Adrenal gland (tissue), 12 donors: Measurements from ENCODE around the gene FANCL. TPM values are rescaled to one million over a fixed set of nuclear protein-coding genes. Genes with fewer than 3 reads are reported as not detected.
A peak's percentile ranks its signal among the peaks of the same experiment; 100 is the strongest.

Experiments used
- DNase-seq, 7 donors: peaks; one replicate each; pipeline ENCODE4 v3.0.0-alpha.2; 2019 to 2020
- H3K27ac ChIP-seq, 5 donors: fragments of 200-600 bp; sonication (generic) in 4 of 5; 1 replicate in 3 of 5; 2 replicates in 2 of 5; pipeline versions ENCODE4 v1.5.1 to v1.8.0; 2016 to 2020; ENCODE audit warnings: mild to moderate bottlenecking in 1 of 5
- H3K27me3 ChIP-seq: fragments of 200-600 bp; 2 replicates; pipeline ENCODE4 v1.8.0; 2021
- H3K36me3 ChIP-seq, 2 donors: fragments of 200-600 bp; replicated peaks in 1 of 2; 1 replicate in 1 of 2; 2 replicates in 1 of 2; pipeline versions ENCODE4 v1.5.1 to v1.8.0; 2018 to 2022
- H3K4me1 ChIP-seq, 2 donors: fragments of 200-600 bp; replicated peaks in 1 of 2; 1 replicate in 1 of 2; 2 replicates in 1 of 2; pipeline versions ENCODE4 v1.5.1 to v1.8.0; 2018 to 2021
- H3K4me3 ChIP-seq, 4 donors: fragments of 200-600 bp; sonication (generic) in 3 of 4; one replicate each; pipeline ENCODE4 v1.5.1; 2016 to 2018
- H3K9me3 ChIP-seq, 3 donors: fragments of 200-600 bp; sonication (generic) in 1 of 3; replicated peaks in 1 of 3; 1 replicate in 2 of 3; 2 replicates in 1 of 3; pipeline versions ENCODE4 v1.5.1 to v1.8.0; 2016 to 2021
- CTCF ChIP-seq, 6 experiments: fragments of 450-650 bp in 4 of 6; fragments of 200-600 bp in 2 of 6; sonication (generic) in 1 of 6; IDR thresholded peaks; 1 replicate in 5 of 6; 2 replicates in 1 of 6; pipeline versions ENCODE4 v1.5.1 to v1.8.0; 2016 to 2021; ENCODE audit warnings: antibody characterized with exemption in 6 of 6, mild to moderate bottlenecking in 2 of 6, moderate library complexity in 1 of 6
- POLR2A ChIP-seq, 2 donors: fragments of 450-650 bp; IDR thresholded peaks; one replicate each; pipeline ENCODE4 v1.6.1; 2017; ENCODE audit warnings: antibody characterized with exemption in 2 of 2, mild to moderate bottlenecking in 2 of 2, moderate library complexity in 1 of 2
- WGBS, 4 donors: extraction: QIAGEN DNeasy Blood & Tissue Kit in 2 of 4; methylation state at CpG; one replicate each; pipeline versions ENCODE4 v1.1.5 to v1.1.7; 2013 to 2017; 5-methylcytosine and 5-hydroxymethylcytosine counted together
- intact Hi-C, 2 donors: fragments of 100-400 bp; cut with DNase I; formaldehyde crosslinking; loops; one replicate each; pipeline versions ENCODE4 v1.14.1 to v1.15.0; 2022 to 2023
- polyA plus RNA-seq, 3 donors: library from polyadenylated mRNA; stranded (reverse); fragments of 200-250 nt in 2 of 3; fragments of 350-450 nt in 1 of 3; fragmentation: Illumina TruSeq in 1 of 3; extraction: RNeasy Lipid Tissue Mini Kit (QIAGEN cat#74804) in 1 of 3; gene quantifications; one replicate each; pipeline ENCODE4 v1.2.3, GENCODE V29; 2013 to 2014
- total RNA-seq, 9 donors: library from RNA; depleted of rRNA in 4 of 9; stranded (reverse); fragments of >200 nt in 4 of 9; fragments of 120-200 nt in 1 of 9; fragmentation: NEBNext Ultra II Directional in 1 of 9; extraction: Animal tissue kit (Norgen Biotek cat#: 25700) in 1 of 9; gene quantifications; one replicate each; pipeline versions ENCODE4 v1.1.0 to v1.2.4, GENCODE V29; 2013 to 2023
- donor health status: healthy with polysubstance abuse.
- donor health status: Bipolar disorder and iron deficiency.
- donor health status: DM: yes; HTN: yes; CAD: no.
- donor health status: DM: no; HTN: no; CAD: no.
- donor health status: DM: no; HTN: no; CAD: no.
- donor health status: DM: yes; HTN: yes; CAD: no.

The FANCL gene
- total and polyA plus RNA-seq, 12 donors, result 25.7 to 99.7 (median 55.3) TPM

GRCh38 chr2:58133395-58133794, 107.7 kb downstream of the FANCL start:
- TF ChIP-seq POLR2A (IDR thresholded peaks at IDR 0.05), result no peak
- TF ChIP-seq CTCF (IDR thresholded peaks at IDR 0.05), result no peak
- Histone ChIP-seq H3K4me1 (peaks cover 0 to 19% of the 10 kb centered on the region in 2 donors), H3K9me3 (no peaks in the 10 kb centered on the region), H3K4me3 (no peak overlapping the region), H3K27me3 (no peaks in the 10 kb centered on the region), H3K27ac (no peak overlapping the region), H3K36me3 (no peaks in the 10 kb centered on the region)
- DNase-seq, result no peak
- intact Hi-C loops, result no loop called here

GRCh38 chr2:58131191-58132011, 109.7 kb downstream of the FANCL start:
- H3K4me3 ChIP-seq, result no peak overlapping the region
- H3K9me3 ChIP-seq, result no peaks in the 10 kb centered on the region
- peak in 6 of 7 donors; percentile 28 to 64 (median 42) for DNase-seq
- no peaks in the 10 kb centered on the region for H3K36me3 ChIP-seq
- TF ChIP-seq POLR2A (IDR thresholded peaks at IDR 0.05), result no peak
- TF ChIP-seq CTCF (IDR thresholded peaks at IDR 0.05), result peak in 3 of 6 experiments; percentile 26 to 42 (median 40)
- WGBS, 4 donors, result 32 to 49% (median 38%) methylated on average over 5 of the region's 5 CpGs
- peak overlapping the region in 1 of 5 donors; percentile 17 for H3K27ac ChIP-seq
- intact Hi-C loops, result no loop called here
- H3K4me1 ChIP-seq, result peaks cover 0 to 14% of the 10 kb centered on the region in 2 donors
- no peaks in the 10 kb centered on the region for H3K27me3 ChIP-seq

DNA sequence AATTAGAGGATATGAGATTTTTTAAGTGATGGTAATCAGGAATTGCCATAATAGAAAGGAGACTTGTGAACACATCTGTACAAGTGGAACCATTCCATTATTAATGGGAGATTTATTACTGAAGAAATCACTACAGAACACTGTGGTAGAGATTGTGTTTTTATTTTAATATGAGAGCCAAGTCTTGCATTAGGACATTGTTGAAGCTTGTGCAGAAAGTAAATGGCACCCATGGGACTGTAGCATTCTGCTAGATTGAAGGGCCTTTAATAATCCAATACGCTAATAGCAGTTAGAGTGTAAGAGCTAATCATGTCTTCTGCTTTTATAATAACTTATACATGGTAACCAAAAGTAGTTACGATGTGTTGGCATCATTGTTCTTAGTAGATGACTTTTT, 110.9 kb downstream of the FANCL start:
- no peak for DNase-seq
- no peaks in the 10 kb centered on the region for H3K9me3 ChIP-seq
- H3K27ac ChIP-seq, result no peak overlapping the region
- H3K4me3 ChIP-seq, result no peak overlapping the region
- no peaks in the 10 kb centered on the region for H3K36me3 ChIP-seq
- intact Hi-C loops, result no loop called here
- peaks cover 0 to 14% of the 10 kb centered on the region in 2 donors for H3K4me1 ChIP-seq
- 88 to 92% (median 90%) methylated on average over 2 of the region's 2 CpGs for WGBS, 4 donors
- no peaks in the 10 kb centered on the region for H3K27me3 ChIP-seq
- TF ChIP-seq CTCF (IDR thresholded peaks at IDR 0.05) (no peak), POLR2A (IDR thresholded peaks at IDR 0.05) (no peak)

GRCh38 chr2:58127111-58127510, 114.0 kb downstream of the FANCL start:
- 92 to 97% (median 96%) methylated on average over 3 of the region's 3 CpGs for WGBS, 4 donors
- Histone ChIP-seq H3K27me3 (no peaks in the 10 kb centered on the region), H3K36me3 (no peaks in the 10 kb centered on the region), H3K4me3 (no peak overlapping the region), H3K9me3 (no peaks in the 10 kb centered on the region), H3K4me1 (peaks cover 0 to 13% of the 10 kb centered on the region in 2 donors), H3K27ac (no peak overlapping the region)
- DNase-seq, result no peak
- no peak for TF ChIP-seq CTCF (IDR thresholded peaks at IDR 0.05)
- TF ChIP-seq POLR2A (IDR thresholded peaks at IDR 0.05), result no peak
- intact Hi-C loops, result no loop called here
